Psoas muscle (tissue), 8 donors: ENCODE results near the gene MTCL1. TPM values are rescaled to one million over a fixed set of nuclear protein-coding genes. Genes with fewer than 3 reads are reported as not detected.
A peak's percentile ranks its signal among the peaks of the same experiment; 100 is the strongest.

Experiments
- ATAC-seq, 4 donors: fragments of 200-7000 bp; cut with Tn5 transposase; one replicate each; pipeline ENCODE4 v1.9.1; 2020; ENCODE audit warnings: moderate library complexity in 3 of 4, mild to moderate bottlenecking in 2 of 4
- DNase-seq, 2 donors: peaks; one replicate each; pipeline ENCODE4 v3.0.0-alpha.2; 2020
- H3K27ac ChIP-seq: fragments of 200-600 bp; one replicate; pipeline ENCODE4 v1.8.0; 2022
- H3K27me3 ChIP-seq, 3 donors: fragments of 200-600 bp in 1 of 3; one replicate each; pipeline versions ENCODE4 v1.6.1 to v1.8.0; 2013 to 2022; ENCODE audit warnings: low read length in 2 of 3, mild to moderate bottlenecking in 2 of 3, moderate library complexity in 1 of 3; ENCODE audit not compliant: insufficient read depth in 3 of 3
- H3K36me3 ChIP-seq, 2 donors: fragments of 200-600 bp in 1 of 2; one replicate each; pipeline versions ENCODE4 v1.6.1 to v1.8.0; 2013 to 2022; ENCODE audit warnings: low read depth in 1 of 2, mild to moderate bottlenecking in 1 of 2, moderate library complexity in 1 of 2; ENCODE audit not compliant: insufficient read depth in 1 of 2
- H3K4me1 ChIP-seq: fragments of 200-600 bp; one replicate; pipeline ENCODE4 v1.8.0; 2022
- H3K4me3 ChIP-seq: fragments of 200-600 bp; one replicate; pipeline ENCODE4 v1.8.0; 2022; ENCODE audit warnings: mild to moderate bottlenecking
- H3K9me3 ChIP-seq: fragments of 200-600 bp; one replicate; pipeline ENCODE4 v1.8.0; 2022
- CTCF ChIP-seq: fragments of 200-600 bp; IDR thresholded peaks from one replicate; pipeline ENCODE4 v1.8.0; 2022; ENCODE audit warnings: antibody characterized with exemption
- WGBS, 3 donors: extraction: QIAGEN DNeasy Blood & Tissue Kit; methylation state at CpG; one replicate each; pipeline versions ENCODE4 v1.1.6 to v1.1.7; 2013; 5-methylcytosine and 5-hydroxymethylcytosine counted together
- intact Hi-C, 2 donors: fragments of 100-400 bp; cut with DNase I; formaldehyde crosslinking; loops; one replicate each; pipeline versions ENCODE4 v1.11.0 to v1.14.2; 2022
- polyA plus RNA-seq, 3 donors: library from polyadenylated mRNA; stranded (reverse); fragments of 200-250 nt; gene quantifications; one replicate each; pipeline ENCODE4 v1.2.3, GENCODE V29; 2013
- total RNA-seq, 4 donors: library from RNA; stranded (reverse); fragmentation: NEBNext Ultra II Directional in 2 of 4; extraction: Animal tissue kit (Norgen Biotek cat#: 25700) in 2 of 4; gene quantifications; one replicate each; pipeline versions ENCODE4 v1.2.1 to v1.2.4, GENCODE V29; 2021 to 2023
- donor health status: healthy with polysubstance abuse.
- donor health status: DM: no; HTN: no; CAD: no; lungs with moderate emphysema.
- donor health status: Bipolar disorder and iron deficiency.
- donor health status: healthy.
- donor health status: DM: yes; HTN: yes; CAD: no.
- donor health status: DM: no; HTN: no; CAD: no.
- donor health status: DM: no; HTN: no; CAD: no.
- donor health status: DM: yes; HTN: yes; CAD: no.

MTCL1 gene
- total and polyA plus RNA-seq, 7 donors, result 1.3 to 5.3 (median 3.0) TPM

- H3K27me3 ChIP-seq, result peaks cover 0 to 7% (median 0%) of the 10 kb centered on the region in 3 donors
- peak overlapping the region; percentile 88 for H3K27ac ChIP-seq
- H3K4me3 ChIP-seq, result peak overlapping the region; percentile 85
- peaks cover 11% of the 10 kb centered on the region for H3K4me1 ChIP-seq
- TF ChIP-seq CTCF, result no peak
- 60 to 69% (median 64%) methylated on average over 16 of the region's 16 CpGs for WGBS, 3 donors
- intact Hi-C loops, result loop anchor here in 1 of 2 donors (10.0 kb wide), 1 partner anchor 131 kb away; no protein-coding TSS in a partner anchor
- no peak for ATAC-seq
- DNase-seq, result no peak
- H3K9me3 ChIP-seq, result no peaks in the 10 kb centered on the region
- no peaks in the 10 kb centered on the region for H3K36me3 ChIP-seq
Observed at GRCh38 chr18:8703781-8704301, 1.5 kb upstream of the MTCL1 start.

- Histone ChIP-seq H3K4me3 (peak overlapping the region; percentile 85), H3K27ac (peak overlapping the region; percentile 88), H3K36me3 (no peaks in the 10 kb centered on the region), H3K27me3 (peaks cover 0 to 7% (median 0%) of the 10 kb centered on the region in 3 donors), H3K9me3 (no peaks in the 10 kb centered on the region), H3K4me1 (peaks cover 11% of the 10 kb centered on the region)
- DNase-seq, result peak; percentile 91 to 94
- no peak for TF ChIP-seq CTCF
- 2 to 5% (median 4%) methylated on average over 31 to 63 of the region's 64 CpGs for WGBS, 3 donors
- intact Hi-C loops, result loop anchor here in 1 of 2 donors (10.0 kb wide), 1 partner anchor 130 kb away; no protein-coding TSS in a partner anchor
- peak; percentile 93 to 96 (median 94) for ATAC-seq
Observed at GRCh38 chr18:8704361-8705237, 757 bp upstream of the MTCL1 start.

- peak overlapping the region; percentile 85 for H3K4me3 ChIP-seq
- 1 to 3% (median 2%) methylated on average over 49 to 116 of the region's 116 CpGs for WGBS, 3 donors
- DNase-seq (peak; percentile 24 to 53), ATAC-seq (no peak)
- peaks cover 11% of the 10 kb centered on the region for H3K4me1 ChIP-seq
- intact Hi-C loops, result loop anchor here in 1 of 2 donors (2.0 to 10.0 kb wide), 2 partner anchors 35 to 129 kb away; no protein-coding TSS in a partner anchor
- no peak for TF ChIP-seq CTCF
- H3K36me3 ChIP-seq, result no peaks in the 10 kb centered on the region
- no peak overlapping the region for H3K27ac ChIP-seq
- peaks cover 0 to 7% (median 0%) of the 10 kb centered on the region in 3 donors for H3K27me3 ChIP-seq
- H3K9me3 ChIP-seq, result no peaks in the 10 kb centered on the region
Observed at GRCh38 chr18:8705961-8706790, 820 bp downstream of the MTCL1 start.

GRCh38 chr18:8706791-8707555, 1.6 kb downstream of the MTCL1 start:
- TF ChIP-seq CTCF, result no peak
- peak overlapping the region; percentile 85 for H3K4me3 ChIP-seq
- peaks cover 0 to 7% (median 0%) of the 10 kb centered on the region in 3 donors for H3K27me3 ChIP-seq
- ATAC-seq (no peak), DNase-seq (peak; percentile 38 to 56)
- 16 to 19% (median 17%) methylated on average over 45 to 48 of the region's 48 CpGs for WGBS, 3 donors
- no peak overlapping the region for H3K27ac ChIP-seq
- intact Hi-C loops, result loop anchor here in 1 of 2 donors (2.0 to 10.0 kb wide), 2 partner anchors 34 to 128 kb away; no protein-coding TSS in a partner anchor
- peaks cover 11% of the 10 kb centered on the region for H3K4me1 ChIP-seq
- no peaks in the 10 kb centered on the region for H3K36me3 ChIP-seq
- H3K9me3 ChIP-seq, result no peaks in the 10 kb centered on the region
